ENCODE data around the gene ABHD12. TPM values are rescaled to one million over a fixed set of nuclear protein-coding genes. Genes with fewer than 3 reads are reported as not detected.

Gene ABHD12
- total RNA-seq, 4 donors from 2014 or later = 10.0 to 47.6 (median 36.3) TPM

GRCh38 chr20:25369529-25369928 lies 21.1 kb downstream of the ABHD12 start:
- Histone ChIP-seq H3K36me3 (no peaks in the 10 kb centered on the region), H3K27me3 (no peaks in the 10 kb centered on the region), H3K27ac (no peak overlapping the region), H3K4me1 (no peaks in the 10 kb centered on the region), H3K4me3 (no peak overlapping the region), H3K9me3 (no peaks in the 10 kb centered on the region)
- TF ChIP-seq CTCF (IDR thresholded peaks at IDR 0.05) (no peak), POLR2A (IDR thresholded peaks at IDR 0.05) (no peak)
- DNase-seq = no peak
- intact Hi-C loops (cut with DNase I; ENCODE audit: low total_unique reads) = no loop called here

GRCh38 chr20:25368976-25369375 lies 21.7 kb downstream of the ABHD12 start:
- TF ChIP-seq POLR2A (IDR thresholded peaks at IDR 0.05) (no peak), CTCF (IDR thresholded peaks at IDR 0.05) (no peak)
- no peak overlapping the region for H3K27ac ChIP-seq
- H3K4me3 ChIP-seq = no peak overlapping the region
- no peak for DNase-seq
- H3K27me3 ChIP-seq = no peaks in the 10 kb centered on the region
- no peaks in the 10 kb centered on the region for H3K36me3 ChIP-seq
- no peaks in the 10 kb centered on the region for H3K9me3 ChIP-seq
- intact Hi-C loops (cut with DNase I; ENCODE audit: low total_unique reads) = no loop called here
- H3K4me1 ChIP-seq = no peaks in the 10 kb centered on the region

- no peak for TF ChIP-seq CTCF (IDR thresholded peaks at IDR 0.05)
- no peak for TF ChIP-seq POLR2A (IDR thresholded peaks at IDR 0.05)
- intact Hi-C loops (cut with DNase I; ENCODE audit: low total_unique reads) = no loop called here
- Histone ChIP-seq H3K27ac (no peak overlapping the region), H3K27me3 (no peaks in the 10 kb centered on the region), H3K9me3 (no peaks in the 10 kb centered on the region), H3K4me1 (no peaks in the 10 kb centered on the region), H3K36me3 (no peaks in the 10 kb centered on the region), H3K4me3 (no peak overlapping the region)
- no peak for DNase-seq
Measured at GRCh38 chr20:25368526-25368925, 22.1 kb downstream of the ABHD12 start.

GRCh38 chr20:25364879-25365699 lies 25.5 kb downstream of the ABHD12 start:
- Histone ChIP-seq H3K9me3 (no peaks in the 10 kb centered on the region), H3K27me3 (no peaks in the 10 kb centered on the region), H3K4me3 (no peak overlapping the region), H3K27ac (no peak overlapping the region), H3K4me1 (no peaks in the 10 kb centered on the region), H3K36me3 (no peaks in the 10 kb centered on the region)
- TF ChIP-seq POLR2A (IDR thresholded peaks at IDR 0.05) (no peak), CTCF (IDR thresholded peaks at IDR 0.05) (no peak)
- no peak for DNase-seq
- intact Hi-C loops (cut with DNase I; ENCODE audit: low total_unique reads) = no loop called here

GRCh38 chr20:25364180-25364788 lies 26.4 kb downstream of the ABHD12 start:
- Histone ChIP-seq H3K4me1 (no peaks in the 10 kb centered on the region), H3K36me3 (no peaks in the 10 kb centered on the region), H3K27ac (no peak overlapping the region), H3K4me3 (no peak overlapping the region), H3K27me3 (no peaks in the 10 kb centered on the region), H3K9me3 (no peaks in the 10 kb centered on the region)
- DNase-seq = no peak
- TF ChIP-seq POLR2A (IDR thresholded peaks at IDR 0.05) (no peak), CTCF (IDR thresholded peaks at IDR 0.05) (no peak)
- intact Hi-C loops (cut with DNase I; ENCODE audit: low total_unique reads) = no loop called here

All from uterus (tissue), 4 donors.